ENCODE results near the gene NUP214.
A peak's percentile ranks its signal among the peaks of the same experiment; 100 is the strongest.

The NUP214 gene

DNA sequence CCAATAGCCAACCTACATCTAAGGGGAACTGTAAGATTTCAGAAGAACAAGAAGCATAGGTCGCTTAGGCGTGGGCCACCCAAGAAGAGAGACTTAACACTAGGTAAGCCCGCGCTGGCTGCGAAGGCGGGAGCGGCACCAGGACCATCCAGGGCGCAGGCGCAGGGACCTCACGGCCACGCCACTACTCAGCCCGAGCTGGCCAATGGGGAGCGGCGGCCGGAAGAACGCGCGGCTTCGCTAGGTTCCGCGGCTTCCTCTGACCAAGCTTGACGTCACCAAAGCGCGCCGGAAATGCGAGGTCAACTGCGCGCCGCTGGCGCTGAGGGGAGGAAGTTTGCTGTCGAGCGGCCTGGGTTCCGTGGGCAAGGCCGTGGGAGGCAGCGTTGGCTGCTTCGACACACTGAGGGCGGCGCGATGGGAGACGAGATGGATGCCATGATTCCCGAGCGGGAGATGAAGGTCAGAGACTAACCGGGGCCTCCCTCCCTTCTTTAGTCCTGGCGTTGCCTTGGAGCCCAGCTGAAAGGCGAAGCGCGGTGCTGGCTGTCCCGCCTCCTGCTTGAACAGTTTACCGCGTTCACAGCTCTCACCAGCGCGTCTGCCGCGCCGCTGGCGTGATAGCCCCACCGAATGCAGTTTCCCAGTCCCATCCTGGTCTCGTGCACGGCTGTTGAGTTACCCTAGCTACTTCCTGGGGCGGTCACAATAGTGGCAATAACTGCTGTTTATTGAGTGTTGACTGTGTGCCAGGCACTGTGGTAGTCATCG, at the start of gene NUP214:
TSS of gene NUP214 (plus strand) at position 299 of the 771 bp plus-strand sequence. CDS start at position 418, 119 bp downstream.
- peak; percentile 78 to 99 (median 97) for DNase-seq

DNA sequence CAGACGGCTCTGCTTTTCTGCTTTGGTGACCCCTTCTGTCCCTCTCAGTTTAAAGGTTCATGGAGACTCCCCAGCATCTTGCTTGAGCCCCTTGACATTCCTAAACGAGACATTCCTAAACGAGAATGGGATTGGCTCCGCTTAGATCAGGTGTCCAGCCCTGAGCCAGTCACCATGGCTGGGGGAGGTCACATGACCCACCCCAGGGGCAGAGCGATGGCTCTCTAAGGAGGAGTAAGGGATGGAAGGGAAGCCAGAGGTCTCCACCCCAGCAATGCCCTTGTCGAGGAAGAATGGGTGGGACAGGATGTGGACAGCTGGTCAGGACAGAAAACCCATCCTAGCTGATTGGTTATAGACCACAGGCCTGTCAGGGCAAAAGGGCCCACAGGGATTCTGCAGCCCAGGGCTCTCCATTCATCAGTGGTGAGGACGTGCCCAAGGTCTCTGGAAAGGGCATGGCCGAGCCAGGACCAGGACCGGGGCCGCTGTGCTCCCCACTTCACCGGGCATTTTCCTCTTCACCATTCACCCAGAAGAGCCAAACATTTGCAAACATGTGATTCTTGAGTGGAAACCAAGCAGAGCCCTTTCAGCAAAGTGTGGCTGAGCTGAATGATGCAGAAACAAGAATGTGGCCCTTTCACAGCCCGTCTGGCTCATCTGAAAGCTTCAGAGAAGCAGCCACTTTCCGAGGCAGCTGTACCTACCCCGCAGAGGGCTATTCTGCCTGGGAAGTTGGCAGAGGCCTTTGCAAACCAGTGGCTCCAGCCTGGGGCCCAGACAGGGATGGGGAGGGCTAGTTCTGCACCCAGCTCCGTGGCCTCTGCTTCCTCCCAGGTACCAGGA, 48.8 kb upstream of the NUP214 start:
- peak in 19 of 58 donors; percentile 16 to 54 (median 30) for DNase-seq

DNA sequence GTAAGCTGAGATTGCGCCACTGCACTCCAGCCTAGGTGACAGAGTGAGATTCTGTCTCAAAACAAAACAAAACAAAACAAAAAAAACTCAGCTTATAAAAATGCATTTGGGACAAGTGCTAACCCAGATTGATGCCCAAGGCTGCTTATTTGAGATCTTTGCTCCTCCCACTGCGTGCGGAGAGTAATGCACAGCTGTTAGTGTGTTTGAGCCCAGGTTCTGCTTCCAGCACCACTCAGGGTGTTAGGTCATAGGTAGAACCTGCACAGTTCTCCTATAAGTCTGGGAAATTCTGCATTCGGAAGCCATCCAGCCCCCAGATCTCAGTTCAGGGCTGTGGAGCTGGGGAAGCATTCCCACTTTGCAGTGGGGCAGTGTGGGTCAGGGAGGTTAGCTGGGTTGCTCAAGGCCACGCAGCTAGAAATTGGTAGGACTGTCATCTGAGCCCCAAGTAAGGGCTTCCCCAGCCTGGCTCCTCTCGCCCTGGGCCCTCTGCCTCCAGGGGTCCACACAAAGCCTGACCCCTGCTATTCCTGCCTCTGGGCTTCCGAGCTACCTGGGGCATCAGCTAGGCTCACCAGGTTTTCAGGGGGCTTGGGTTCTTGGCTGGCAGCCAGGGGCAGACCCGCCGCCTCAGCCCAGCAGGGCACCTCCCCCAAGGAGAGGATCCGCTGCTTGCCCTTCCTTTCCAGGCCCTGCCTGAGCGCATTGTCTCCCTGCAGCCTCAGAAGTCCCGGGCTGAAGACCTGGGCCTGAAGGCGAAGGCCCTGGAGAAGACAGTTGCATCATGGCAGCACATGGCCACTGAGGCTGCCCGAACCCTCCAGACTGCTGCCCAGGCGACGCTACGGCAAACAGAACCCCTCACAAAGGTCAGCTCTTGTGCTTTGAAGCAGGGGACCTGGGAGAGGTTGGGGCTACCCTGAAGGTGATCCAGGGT, 46.7 kb upstream of the NUP214 start:
- no peak for DNase-seq

DNA sequence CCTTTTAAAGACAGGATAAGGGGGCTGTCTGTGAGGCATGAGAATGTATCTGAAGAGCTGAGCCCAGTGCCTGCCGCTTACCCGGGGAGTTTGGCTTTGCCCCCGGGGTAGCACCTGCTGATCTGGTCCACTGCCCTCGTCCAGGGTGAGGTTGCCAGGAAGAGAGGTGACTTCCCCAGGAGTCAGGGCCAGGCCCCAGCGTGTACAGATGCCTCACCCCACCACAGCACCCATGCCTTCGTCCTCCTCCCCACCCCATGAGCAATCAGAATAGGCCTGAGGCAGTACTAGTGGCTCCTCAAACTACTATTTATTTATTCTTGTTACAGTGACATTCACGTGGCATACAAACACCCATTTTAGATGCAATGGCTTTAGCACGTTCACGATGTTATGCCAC, 44.8 kb upstream of the NUP214 start:
- no peak for DNase-seq

DNA sequence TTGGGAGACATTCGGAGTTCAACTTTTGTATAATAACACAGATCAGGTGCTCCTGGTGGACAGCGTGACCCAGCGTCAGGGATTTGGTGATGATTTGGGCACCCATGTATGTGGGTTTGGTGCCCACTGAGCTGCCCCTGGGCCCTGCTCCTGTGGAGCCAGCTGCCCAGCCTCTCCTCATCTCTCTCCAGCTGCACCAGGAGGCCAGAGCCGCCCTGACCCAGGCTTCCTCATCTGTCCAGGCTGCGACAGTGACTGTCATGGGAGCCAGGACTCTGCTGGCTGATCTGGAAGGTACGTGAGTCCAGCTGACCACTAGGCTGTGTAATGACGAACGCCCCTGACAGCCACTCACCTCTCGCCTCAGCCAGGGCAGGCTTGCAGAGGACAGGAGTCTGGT, 43.5 kb upstream of the NUP214 start:
- no peak for DNase-seq

DNA sequence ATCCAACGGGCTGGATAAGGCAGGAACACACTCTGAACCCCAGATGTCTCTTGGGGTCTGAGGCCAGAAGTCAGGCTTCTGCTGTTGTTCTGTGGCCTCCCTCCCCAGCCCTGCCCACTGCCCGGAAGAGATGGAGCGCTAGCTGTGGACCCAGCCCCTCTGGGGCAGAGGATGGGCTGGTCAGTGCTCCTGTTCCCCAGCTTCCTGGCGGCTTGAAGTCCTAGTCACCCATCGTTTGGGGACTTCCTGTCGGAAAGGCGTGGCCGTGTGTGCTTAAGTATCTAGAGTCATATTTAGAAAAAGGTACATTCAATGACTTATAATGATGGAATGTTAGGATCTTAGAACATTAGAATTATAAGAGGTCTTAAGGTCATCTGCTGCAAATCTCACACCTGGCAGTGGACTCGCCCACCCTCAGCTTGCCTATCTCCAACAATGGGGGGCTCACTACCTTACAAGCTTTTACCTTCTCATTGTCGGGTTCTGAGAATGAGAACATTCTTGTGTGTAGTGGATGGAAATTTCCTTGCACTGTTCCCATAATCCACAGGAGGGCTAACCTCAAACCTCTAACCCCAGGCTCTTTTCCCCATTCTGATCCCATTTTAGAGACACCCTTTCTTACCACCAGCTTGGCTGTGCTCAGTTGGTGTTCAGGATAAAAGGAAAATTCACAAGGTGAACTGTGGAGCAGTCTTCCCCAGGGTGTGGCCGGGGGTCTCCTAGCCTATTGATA, 42.4 kb upstream of the NUP214 start:
- no peak for DNase-seq

DNA sequence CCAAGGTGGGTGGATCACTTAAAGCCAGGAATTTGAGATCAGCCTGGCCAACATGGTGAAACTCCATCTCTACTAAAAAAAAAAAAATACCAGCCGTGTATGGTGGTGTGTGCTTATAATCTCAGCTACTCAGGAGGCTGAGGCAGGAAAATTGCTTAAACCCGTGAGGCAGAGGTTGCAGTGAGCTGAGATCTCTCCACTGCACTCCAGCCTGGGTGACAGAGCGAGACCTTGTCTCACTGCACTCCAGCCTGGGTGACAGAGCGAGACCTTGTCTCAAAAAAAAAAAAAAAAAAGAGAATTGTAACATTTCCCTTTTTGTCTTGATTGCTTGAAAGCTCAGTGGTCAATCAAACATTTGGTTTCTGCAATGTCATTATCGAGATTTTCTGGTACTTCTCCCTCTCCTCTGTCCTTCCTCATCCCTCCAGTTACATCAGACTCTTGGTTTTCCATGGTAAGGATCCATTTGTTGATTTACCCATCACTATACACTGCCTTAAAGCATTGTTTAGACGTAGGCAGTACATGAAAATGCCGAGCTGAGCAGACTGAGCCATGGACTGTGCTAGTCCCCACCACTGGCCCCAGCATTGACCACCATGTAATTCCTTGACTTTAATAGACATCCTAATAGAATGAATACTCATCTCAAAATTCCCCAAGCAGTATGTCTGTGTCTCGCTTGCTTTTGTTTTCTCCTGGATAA, 40.6 kb upstream of the NUP214 start:
- DNase-seq, result no peak

DNA sequence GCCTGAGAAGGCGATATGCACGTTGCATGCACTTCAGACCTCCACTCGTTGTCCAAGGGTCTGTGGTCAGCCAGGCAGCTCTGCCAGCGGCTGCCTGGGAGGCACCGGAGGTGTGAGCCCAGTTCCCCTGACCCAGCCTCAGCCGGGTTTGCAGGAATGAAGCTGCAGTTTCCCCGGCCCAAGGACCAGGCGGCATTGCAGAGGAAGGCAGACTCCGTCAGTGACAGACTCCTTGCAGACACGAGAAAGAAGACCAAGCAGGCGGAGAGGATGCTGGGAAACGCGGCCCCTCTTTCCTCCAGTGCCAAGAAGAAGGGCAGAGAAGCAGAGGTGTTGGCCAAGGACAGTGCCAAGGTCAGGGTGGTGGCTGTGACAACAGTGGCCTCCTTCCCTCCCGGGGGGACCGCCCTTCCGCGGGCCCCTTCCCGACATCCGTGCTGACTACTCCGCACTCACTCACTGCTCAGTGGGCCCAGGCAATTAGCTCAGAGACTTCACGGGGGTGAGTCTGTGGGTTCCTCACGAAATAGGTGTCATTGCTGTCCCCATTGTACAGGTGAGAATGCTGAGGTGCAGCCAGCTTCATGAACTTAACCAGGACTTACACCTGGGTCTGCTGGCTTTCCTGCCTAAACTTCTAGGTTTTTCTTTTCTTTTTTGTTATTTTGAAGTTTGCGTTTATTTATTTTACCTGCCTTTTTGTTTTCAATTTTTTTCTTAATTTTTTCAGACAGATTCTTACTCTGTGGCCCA, 39.8 kb upstream of the NUP214 start:
- no peak for DNase-seq

DNA sequence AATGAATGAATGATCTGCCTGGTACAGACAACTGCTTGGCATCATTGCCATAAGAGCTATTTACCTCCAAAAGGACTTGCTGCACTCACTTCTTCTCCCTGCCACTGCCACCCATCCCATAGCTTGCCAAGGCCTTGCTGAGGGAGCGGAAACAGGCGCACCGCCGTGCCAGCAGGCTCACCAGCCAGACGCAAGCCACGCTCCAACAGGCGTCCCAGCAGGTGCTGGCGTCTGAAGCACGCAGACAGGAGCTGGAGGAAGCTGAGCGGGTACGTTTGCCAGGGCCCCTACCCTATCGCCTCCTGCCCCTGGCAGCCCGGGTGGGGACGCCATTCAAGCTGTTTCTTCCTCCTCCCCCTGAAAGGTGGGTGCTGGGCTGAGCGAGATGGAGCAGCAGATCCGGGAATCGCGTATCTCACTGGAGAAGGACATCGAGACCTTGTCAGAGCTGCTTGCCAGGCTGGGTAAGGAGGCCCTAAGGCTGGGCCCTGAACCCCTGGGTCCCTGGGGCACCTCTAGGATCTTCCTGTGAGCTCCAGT, 38.0 kb upstream of the NUP214 start:
- no peak for DNase-seq

DNA sequence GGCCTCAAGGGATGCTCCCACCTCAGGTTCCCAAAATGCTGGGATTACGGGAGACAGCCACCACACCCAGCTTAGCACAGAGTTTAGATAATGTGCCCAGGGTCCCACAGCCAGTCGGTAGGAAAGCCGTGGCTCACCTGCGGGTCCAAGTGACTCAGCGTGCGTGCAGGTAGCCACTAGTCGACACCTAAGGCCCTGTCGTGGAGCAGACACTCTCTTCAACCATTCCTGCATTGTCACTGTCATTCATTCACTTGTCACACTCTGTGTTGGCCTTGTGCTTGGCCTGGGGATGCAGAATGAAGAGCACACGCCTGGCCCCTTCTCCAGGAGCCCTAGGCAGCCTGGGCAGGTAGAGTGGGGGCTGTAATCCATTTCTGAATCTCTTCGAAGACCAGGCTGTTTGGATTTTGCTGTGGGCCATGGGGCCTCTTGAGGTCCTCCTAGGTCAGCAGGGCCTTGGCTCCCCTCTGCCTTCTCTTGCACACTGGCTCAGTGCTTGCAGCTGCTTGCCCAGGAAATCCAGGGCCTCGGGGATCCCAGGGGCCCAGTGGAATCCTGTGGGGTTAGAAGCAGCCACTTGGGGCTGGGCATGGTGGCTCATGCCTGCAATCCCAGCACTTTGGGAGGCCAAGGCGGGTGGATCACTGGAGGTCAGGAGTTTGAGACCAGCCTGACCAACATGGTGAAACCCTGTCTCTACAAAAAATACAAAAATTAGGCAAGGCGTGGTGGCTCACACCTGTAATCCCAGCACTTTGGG, 35.2 kb upstream of the NUP214 start:
- DNase-seq, result no peak

DNA sequence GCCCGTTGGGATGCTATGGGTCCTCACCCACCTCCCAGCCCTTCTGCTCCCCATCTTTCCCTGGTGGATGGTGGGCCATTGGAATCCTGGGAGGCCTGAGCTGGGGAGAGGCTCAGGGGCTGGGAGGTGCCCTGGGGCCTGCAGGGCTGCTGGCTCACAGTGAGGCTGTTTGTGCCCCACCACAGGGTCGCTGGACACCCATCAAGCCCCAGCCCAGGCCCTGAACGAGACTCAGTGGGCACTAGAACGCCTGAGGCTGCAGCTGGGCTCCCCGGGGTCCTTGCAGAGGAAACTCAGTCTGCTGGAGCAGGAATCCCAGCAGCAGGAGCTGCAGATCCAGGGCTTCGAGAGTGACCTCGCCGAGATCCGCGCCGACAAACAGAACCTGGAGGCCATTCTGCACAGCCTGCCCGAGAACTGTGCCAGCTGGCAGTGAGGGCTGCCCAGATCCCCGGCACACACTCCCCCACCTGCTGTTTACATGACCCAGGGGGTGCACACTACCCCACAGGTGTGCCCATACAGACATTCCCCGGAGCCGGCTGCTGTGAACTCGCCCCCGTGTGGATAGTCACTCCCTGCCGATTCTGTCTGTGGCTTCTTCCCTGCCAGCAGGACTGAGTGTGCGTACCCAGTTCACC, 33.9 kb upstream of the NUP214 start:
- no peak for DNase-seq

DNA sequence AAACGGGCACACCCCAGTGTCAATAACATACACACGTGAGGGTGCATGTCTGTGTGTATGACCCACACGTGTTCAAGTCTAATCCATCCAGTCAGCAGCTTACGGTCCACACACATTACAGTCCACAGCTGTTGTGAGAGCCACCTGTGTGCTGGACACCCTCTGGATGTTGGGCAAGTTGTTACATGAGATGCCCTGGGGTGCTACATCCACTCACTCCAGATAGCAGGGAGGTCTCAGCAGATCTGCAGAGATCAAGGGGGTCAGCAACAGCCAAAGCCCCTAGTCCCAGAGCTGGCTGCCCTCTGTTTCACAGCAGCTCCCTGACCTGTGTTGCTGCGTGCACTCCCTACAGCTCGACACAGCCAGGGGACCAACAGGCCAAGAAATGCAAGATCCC, 33.4 kb upstream of the NUP214 start:
- DNase-seq, result no peak

DNA sequence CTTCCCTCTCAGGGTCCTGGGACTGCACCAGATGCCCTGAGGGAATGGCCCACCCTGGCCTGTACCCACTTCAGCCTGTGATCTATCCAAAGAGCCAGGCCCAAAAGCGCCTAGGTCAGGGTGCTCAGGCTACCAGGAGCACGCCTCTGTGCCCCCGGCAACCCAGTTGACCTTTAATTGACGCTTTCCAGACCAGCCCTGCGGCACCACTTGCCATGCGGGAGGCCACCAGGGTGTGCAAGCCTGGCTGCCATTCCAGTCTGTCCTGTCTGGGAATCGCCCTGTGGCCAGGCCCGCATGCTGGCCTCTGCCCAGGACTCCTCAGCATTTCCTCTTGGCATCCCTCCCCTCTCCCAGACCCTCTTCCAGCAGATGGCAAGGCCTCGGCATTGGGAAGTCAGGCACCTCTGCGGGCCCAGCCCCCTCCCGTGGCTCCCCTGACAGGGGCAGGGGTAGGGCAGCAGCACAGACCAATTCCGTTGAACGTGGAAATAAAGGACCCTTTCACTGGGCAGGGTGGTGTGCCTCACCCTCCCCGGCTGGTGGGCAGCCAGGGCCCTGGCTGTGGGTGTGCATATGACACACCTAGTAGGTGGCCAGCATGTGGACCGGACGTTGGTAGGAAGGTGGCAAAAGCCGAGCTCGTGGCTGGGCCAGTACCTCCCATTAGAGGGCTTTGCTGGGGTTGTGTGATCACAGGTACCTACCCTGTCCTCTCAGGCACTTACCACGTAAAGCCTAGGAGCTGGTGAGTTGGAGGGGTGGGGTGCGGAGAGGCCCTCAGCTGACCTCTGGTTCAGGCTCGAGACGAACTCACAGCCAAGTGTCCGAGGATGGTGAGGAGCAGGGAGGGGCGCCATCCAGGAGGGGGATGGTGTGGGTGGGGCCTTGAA, 32.6 kb upstream of the NUP214 start:
- DNase-seq, result no peak

DNA sequence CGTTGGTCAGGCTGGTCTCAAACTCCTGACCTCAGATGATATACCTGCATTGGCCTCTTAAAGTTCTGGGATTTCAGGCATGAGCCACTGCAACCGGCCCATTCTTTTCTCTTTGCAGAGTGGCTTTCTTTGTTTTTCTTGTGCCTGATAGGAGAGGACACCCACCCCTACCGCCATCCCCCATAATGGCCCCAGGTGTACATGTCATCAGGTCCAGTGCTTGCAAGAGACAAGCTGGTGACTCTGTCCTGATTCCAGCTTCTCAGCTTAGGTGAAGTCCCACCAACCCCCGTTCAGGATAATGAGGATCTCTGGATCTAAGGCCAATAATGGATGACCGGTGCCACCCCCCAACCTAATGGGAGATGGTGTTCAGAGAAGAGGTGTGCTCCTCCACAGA, 31.4 kb upstream of the NUP214 start:
- no peak for DNase-seq

DNA sequence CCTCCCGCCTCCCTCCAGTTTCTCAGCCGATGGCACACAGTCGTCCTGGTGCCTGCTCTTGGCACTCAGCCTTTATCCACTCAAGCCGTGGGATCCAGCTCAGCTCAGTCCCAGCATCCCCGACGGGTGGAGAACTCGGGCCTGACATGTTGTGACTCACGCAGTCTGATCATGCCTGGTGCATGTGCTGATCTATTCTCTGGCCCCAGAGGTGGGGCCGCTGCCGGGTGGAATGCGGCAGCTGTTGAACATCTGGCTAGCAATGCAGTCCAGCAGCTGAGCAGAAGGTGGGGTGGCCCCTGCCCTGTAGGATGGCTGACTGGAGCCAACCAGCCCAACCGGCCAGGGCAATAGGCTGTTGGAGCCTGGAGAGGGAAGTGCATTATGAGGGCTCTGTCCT, 30.8 kb upstream of the NUP214 start:
- peak in 6 of 58 donors; percentile 13 to 64 (median 26) for DNase-seq

DNA sequence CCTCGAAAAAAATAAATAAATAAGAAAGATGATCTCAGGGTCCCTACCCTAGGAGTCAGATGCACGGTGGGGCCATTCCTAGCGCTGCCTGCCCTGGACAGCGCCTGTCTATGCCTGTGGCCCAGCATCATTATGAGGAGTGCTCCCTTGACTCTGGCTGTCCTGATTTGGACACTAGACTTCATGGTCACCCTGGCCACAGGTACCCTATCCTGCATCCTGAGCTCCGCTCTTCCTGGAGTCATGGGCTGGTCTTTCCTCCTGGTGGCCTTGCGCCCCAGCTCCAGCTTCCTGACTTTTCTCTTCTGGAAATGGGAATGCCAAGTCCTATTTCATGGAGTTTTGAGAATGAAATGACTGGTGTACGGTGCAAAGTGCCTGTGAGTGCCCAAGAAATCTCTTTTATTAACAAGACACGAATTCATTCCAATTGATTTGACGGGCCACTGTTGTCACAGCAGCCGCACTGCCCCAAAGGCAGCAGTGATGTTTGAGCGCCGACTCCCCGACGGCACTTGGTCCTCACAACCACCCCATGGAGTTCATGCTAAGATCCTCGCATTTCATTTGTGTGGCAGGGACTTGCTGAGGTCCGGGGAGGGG, 29.6 kb upstream of the NUP214 start:
- DNase-seq, result peak in 1 of 58 donors; percentile 28

All from anterior cingulate cortex (tissue), 58 donors.